CD4-positive, alpha-beta T cell treated with Interferon gamma for 1 hour (primary cell): ENCODE measurements around the gene ACAP2.
"Not testable (repeated sequence)": the region's sequence is repeated elsewhere in the genome, so short reads cannot be mapped to it uniquely, and the experiment has no call there.

Source experiments
- DNase-seq: peaks from one replicate; pipeline ENCODE4 v3.0.0-alpha.2; 2020

The ACAP2 gene

DNA sequence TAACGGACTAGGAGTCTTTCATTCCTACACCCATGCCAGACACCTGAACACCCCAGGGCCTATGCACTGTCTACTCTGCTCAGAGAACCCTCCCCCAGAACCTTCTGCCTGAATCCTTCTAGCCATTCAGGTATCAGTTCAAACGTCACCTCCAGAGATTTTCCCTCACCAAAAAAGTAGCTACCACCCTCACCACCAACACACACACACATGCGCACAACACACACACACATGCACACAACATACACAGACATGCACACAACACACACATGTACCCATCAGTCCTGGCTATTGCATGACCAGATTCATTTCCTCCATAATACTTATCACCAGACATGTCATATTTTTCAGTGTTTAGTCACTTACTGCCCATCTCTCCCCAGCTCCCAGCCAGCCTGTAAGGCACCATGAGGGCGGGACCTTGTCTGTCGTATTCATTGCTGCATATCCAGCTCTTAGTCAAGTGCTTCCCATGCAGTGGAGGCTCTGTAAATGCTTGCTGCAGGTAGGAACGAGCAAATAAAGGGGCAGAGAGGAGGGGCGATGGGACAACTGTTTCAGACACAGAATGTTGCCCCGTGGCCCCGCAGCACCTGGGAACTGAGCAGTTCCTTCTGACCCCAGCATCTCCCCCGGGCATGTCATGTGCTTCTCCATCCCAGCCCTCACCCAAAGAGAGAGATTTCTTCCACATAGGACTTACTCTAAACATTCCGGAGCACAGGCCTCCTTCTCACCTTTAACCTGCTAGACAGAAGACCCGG, 201.0 kb downstream of the ACAP2 start:
- DNase-seq, result no peak

DNA sequence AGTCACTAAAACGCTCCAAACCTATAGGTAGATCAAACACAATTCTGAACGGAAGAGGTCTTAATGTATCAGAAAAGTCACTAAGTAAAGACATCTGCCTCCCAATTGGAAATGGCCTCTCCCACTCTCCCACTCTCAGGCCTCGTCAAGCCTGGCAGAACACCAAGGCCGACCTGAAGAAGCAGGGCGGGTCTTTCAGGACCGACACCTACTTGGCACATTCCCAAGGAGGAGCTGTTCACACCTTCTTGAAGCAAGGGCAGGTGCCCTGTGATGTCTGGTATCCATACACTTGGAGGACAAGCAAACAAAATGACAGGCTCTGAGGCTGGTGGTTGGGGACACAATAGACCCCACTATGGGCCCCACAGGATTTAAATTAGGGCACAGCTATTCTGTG, 201.9 kb downstream of the ACAP2 start:
- no peak for DNase-seq

DNA sequence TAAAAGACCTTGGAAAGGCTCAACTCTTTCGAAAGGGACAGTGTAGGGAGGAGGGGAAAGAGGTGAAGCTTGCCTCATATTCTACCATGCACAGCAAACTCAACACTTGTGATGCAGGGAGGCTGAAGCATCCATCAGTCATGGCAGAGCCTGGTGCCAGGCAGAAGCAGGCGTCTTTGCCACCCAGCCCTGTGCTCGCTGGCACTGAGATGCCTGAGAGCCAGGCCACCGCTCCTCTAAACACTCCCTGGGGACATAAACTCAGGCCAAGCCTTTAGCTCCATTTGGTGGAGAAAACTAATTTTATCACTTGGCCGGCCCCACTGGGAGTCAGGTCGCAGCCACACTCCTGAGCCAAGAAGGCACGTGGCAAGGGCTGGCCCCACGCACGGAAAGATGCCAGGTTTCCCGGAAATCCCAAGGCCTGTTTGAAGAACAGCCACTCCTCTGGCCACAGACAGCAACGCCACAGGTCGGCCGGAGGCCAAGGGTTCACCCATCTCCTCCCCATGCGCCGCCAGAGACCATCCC, 202.6 kb downstream of the ACAP2 start:
- DNase-seq, result no peak

DNA sequence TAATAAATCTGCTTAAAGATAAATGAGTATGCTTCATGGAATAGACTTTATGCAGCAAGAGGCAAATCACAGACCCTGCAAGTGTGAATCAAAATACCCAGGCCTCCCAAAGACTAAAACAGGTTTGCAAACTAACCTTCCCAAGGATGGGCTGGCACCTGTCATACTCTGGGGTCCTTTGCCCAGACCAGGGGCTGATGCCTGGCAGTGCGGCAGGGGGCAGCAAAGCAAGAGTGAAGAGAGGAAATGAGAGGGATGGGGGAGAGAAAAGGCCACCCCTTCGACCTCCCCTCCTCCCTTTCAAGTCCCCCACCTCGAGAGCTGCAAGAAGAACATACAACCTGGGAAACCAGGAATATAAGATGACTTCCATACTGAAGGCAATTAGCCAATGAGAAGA, 203.7 kb downstream of the ACAP2 start:
- DNase-seq, result no peak

DNA sequence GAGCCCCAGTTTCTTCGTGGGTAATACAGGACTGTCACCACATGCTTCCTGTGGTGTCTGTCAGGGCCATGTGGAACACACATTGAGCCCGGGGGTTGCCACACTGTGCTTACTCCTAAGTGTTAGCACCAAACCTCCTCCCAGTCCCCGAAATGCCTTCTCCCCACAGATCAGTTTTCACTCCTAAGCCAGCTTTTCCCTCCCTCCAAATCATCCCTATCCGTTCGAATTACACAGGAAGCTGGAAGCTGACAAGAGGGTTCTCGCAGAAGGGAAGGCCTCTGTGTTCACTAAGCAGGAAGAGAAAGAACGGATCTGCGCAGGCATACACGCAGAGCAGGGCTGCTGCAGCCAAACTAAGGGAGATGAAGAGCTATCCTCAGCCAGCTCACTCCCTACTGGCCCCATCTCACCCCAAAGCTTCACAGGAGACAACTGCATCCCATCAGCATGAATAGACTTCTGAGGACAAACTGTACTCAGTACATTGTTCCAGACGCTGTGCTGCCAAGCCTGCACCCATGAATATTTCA, 204.2 kb downstream of the ACAP2 start:
- no peak for DNase-seq

DNA sequence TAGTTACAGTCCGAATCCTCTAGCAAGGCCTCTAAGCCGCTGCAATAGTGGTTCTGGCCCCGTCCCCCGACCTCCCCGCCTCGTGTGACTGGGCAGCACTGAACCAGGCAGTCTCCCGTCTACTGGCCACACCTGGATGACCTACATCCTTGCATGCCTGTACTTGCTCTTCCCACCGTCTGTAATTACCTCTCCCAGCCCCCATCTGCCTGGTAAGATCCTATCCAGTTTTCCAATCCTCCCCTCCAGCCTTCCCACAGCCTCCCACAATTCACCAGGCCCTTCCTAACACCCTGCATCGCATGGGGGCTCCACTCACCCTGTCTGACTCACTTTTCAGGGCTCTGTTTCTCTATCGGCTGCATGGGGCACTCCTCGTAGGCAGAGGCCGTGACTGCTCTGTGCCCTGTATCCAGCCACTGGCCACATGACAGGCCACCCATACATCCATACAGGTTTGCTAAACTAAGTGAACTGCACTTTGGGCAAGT, 204.7 kb downstream of the ACAP2 start:
- no peak for DNase-seq

DNA sequence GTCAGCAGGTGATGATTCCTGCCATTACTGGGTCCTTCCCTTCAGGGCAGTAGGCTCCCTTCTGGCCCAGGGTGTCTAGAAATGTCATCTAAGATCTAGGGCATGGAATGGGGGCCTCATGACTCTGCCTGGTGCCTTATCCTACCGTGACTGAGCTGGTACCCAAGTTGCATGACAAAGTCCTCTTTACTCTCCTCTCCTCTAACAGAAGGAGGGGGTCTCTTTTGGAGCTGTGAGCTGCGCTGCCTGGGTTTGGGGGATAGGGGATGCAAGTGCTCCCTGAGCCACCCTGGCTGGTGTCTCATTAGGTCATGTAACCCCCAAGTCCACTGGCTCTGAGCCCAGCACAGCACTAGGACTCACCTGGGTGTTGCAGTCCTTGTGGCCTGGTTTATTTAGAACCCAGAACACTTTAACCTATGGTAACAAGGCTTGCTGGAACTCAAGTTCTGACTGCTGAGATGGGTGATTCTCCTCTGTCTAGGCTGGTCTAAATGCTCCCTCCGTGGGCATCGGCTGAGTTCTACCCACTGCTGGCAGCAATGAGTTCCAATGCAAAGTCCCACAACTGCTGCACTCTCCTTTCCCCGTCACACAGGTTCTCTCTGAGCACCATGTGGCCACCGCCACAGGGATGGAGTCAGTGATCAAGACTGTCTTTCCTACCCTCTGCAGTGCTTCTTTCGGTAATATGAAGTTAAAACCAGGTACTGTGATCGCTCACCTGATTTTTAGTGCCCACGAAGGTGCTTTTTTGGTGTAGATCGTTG, 205.8 kb downstream of the ACAP2 start:
- DNase-seq, result no peak

DNA sequence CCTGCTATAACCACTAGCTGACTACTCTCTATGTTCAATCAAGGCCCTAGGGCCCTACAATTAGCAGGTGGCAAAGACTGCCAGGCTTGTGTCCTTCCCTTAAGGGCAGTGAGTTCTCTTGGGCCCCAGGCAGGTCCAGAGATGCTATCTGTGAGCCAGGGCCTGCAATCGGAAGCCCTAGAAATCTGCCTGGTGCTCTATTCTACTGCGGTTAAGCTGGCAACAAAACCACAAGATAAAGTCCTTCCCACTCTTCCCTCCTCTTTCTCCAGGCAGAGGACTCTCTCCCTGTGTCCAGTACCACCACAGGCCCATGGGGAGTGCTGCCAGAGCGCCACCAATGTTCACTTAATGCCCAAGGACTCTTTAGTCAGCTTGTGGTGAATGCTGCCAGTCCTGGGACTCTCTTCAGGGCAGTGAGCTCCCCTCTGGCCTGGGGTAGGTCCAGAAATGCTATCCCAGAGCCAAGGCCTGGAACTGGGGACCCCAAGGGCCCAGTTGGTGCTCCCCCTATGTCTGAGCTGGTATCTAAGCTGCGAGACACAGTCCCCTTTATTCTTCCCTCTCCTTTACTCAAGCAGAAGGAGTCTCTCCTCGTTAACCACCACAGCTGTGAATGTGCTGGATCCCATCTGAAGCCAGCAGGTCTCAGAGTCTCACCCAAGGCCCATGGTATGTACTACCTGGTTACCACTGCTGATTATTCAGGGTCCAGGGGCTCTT, 206.6 kb downstream of the ACAP2 start:
- no peak for DNase-seq

DNA sequence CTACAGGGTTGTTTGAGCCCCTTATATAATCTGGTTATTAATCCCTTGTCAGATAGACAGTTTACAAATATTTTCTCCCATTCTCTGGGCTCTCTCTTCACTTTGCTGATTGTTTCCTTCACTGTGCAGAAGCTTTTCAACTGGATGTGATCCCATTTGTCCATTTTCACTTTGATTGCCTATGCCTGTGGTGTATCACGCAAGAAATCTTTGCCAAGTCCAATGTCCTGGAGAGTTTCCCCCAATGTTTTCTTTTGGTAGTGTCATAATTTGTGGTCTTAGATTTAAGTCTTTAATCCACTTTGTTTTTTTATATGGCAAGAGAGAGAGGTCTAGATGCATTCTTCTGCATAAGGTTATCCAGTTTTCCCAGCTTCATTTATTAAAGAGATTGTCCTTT, 212.6 kb downstream of the ACAP2 start:
- DNase-seq, result no peak

DNA sequence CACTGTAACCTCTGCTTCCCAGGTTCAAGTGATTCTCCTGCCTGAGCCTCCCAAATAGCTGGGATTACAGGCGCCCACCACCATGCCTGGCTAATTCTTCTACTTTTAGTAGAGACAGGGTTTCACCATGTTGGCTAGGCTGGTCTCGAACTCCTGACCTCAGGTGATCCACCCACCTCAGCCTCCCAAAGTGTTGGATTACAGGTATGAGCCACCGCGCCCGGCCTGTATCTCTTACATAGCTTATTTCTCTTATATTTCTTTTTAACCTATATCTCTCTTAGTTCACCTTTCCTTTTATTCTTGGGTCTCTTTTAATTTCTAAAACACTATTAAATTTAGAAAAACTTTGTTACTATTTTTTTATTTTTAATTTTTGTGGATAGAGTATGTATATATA, 213.9 kb downstream of the ACAP2 start:
- DNase-seq, result not testable (repeated sequence)

DNA sequence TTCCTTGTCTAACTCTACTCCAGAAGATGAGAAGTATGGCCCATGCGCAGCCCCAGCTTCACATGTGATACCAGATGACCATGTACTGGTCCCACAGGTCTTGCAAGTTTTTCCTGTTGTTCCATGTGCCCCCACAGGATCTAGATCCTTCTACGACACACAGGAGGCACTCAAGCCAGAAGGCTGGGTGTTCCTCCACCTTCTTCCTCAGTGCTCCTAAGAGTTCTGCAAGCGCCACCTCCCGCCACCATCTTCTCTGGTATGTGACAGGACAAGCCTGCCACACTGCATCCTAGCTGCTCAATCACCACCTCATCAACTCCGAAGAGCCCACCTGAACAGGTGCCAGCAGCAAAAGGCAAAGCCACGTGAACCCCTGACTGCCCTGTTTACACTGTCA, 214.9 kb downstream of the ACAP2 start:
- no peak for DNase-seq

DNA sequence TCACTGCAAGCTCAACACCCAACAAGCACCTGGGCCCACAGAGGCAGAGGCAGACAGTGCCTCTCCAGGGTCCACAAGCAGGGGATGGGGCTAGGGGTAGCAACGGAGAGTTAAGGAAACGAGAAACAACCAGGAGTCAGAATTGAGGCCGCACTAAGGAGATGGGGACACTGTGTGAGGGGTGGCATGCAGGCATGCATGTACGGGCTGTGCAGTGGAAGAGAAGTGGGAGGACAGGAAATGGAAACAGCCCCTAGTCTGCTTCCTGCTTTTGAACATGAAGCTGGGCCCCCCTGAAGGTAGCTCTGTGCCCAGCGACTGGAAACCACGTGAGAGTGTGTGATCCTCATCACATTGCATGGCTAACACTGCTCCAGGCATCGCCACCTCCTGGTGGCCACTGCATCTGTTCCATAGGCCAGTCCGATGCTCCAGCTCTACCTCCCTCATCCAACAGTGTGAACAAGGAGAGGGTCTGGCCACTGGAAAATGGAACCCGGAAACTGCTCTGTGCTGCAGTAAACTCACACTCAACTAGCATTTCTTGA, 215.8 kb downstream of the ACAP2 start:
- DNase-seq, result no peak

DNA sequence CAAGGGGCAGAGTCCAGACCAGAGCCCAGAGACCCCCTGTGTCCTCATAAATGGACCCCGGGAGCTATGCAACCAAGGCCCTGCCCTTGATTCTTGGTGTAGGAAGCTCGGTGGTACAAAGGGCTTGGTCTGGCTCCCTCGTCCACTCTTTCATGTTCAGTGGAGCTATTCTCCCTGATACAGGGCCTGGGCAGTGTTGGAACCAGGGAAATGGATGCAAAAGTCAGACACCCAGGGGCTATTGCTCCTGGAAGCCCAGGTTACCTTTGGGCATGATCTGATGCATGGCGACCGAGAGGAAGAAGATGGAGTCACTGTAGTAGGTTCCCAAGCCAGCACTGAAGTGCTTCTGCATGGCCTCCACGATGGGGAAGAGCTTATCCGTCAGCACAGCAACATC, 216.4 kb downstream of the ACAP2 start:
- DNase-seq, result no peak

DNA sequence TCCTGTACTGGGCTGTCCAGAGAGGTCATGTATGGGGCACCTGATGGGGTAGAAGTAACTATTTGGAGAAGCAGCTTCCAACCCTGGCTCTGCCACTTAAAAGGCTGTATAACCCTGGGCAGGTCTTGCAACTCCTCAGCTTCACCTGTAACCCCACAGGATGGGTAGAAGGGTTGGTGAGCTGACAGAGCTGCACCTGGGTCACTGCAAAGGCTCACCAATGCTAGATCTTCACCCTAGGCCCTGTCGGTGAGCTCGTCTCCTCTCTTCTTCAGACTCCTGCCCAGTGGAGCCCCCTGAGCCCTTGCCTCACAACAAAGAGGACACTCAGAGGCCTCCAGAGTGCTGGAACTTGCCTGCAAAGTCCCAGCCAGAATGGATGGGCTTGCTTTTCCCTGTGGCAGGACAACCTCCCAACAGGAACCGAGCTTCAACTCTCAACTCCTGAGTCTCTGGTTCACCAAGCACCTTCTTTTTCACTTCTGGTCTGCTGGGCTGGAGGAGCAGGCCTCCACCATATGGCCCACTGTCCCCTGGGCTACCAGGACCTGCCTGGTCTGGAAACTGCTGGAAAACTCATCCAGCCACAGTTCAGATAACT, 217.7 kb downstream of the ACAP2 start:
- DNase-seq, result no peak
